SU-DHL-6 (cell line): ENCODE data around the gene L3MBTL4.

Source experiments
- CTCF ChIP-seq: fragments of 200-600 bp; sonication (generic); IDR thresholded peaks from one replicate; pipeline ENCODE4 v1.5.1; 2017; ENCODE audit warnings: antibody characterized with exemption, mild to moderate bottlenecking, low read length, moderate library complexity; ENCODE audit not compliant: insufficient read depth, poor library complexity, severe bottlenecking
- EZH2phosphoT487 ChIP-seq: fragments of 200-600 bp; sonication (generic), shearing (Covaris generic); conservative IDR thresholded peaks from 2 replicates; pipeline ENCODE4 v1.6.1; 2018; ENCODE audit warnings: mild to moderate bottlenecking, antibody characterized with exemption, low read length, moderate library complexity, mixed read lengths

DNA sequence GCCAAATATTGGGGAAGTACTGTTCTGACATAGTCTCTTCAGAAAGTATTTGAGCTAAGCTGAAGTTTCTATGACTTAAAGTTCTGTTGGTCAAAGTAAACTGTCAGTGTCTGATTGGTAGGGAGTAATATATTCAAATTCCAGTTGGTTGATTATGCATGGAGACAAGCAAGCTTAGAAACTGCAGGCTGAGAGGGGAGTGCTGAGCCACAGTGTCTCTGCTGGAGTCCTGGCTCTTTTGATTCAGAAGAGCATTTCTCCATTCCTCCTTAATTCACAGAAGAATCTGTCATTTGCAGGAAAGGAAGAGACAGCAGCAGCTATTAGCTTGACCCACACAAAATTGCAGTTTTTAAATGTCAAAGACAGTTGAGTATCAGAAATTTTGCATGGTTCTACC, 318.0 kb downstream of the L3MBTL4 start:
- TF ChIP-seq EZH2phosphoT487 (no peak), CTCF (no peak)
